SU-DHL-6 (cell line): ENCODE results near the gene KPNA1.
A peak's percentile ranks its signal among the peaks of the same experiment; 100 is the strongest.

Source experiments
- EZH2phosphoT487 ChIP-seq: fragments of 200-600 bp; sonication (generic), shearing (Covaris generic); conservative IDR thresholded peaks from 2 replicates; pipeline ENCODE4 v1.6.1; 2018; ENCODE audit warnings: mild to moderate bottlenecking, antibody characterized with exemption, low read length, moderate library complexity, mixed read lengths
- TF ChIP-seq, protein P1 (sequence below): fragments of 200-600 bp; sonication (generic); IDR thresholded peaks from one replicate; pipeline ENCODE4 v1.5.1; 2017; ENCODE audit warnings: antibody characterized with exemption, mild to moderate bottlenecking, low read length, moderate library complexity; ENCODE audit not compliant: insufficient read depth, poor library complexity, severe bottlenecking

DNA sequence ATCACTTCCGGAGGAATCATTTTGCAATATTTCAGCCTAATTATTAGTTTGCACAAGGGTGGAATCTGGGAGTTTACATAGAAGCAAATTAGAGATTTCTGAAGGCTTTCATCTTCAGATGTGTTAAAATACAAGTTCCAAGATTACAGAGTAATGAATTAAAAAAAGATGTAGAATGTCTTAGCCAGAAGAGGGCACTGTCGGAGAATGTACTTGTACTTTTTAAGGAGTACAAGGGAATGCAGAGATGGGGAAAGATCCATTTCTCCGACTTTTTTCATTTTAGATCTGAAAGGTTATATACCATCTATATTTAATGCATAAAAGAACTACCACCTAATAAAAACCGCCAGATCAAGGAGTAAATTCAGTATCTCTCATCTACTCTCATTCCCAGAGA lies 55.7 kb downstream of the KPNA1 start:
- TF ChIP-seq, protein P1, sequence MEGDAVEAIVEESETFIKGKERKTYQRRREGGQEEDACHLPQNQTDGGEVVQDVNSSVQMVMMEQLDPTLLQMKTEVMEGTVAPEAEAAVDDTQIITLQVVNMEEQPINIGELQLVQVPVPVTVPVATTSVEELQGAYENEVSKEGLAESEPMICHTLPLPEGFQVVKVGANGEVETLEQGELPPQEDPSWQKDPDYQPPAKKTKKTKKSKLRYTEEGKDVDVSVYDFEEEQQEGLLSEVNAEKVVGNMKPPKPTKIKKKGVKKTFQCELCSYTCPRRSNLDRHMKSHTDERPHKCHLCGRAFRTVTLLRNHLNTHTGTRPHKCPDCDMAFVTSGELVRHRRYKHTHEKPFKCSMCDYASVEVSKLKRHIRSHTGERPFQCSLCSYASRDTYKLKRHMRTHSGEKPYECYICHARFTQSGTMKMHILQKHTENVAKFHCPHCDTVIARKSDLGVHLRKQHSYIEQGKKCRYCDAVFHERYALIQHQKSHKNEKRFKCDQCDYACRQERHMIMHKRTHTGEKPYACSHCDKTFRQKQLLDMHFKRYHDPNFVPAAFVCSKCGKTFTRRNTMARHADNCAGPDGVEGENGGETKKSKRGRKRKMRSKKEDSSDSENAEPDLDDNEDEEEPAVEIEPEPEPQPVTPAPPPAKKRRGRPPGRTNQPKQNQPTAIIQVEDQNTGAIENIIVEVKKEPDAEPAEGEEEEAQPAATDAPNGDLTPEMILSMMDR, result peak; percentile 33
- TF ChIP-seq EZH2phosphoT487, result no peak
